Esophagus muscularis mucosa (tissue), 4 donors: ENCODE results near the gene GAS7. TPM values are rescaled to one million over a fixed set of nuclear protein-coding genes. Genes with fewer than 3 reads are reported as not detected.

Source experiments
- DNase-seq: peaks from one replicate; pipeline ENCODE4 v3.0.0-alpha.2; 2017; ENCODE audit errors: extremely low spot score
- H3K27ac ChIP-seq, 4 donors: fragments of 200-600 bp; sonication (generic); replicated peaks in 1 of 4; 1 replicate in 3 of 4; 2 replicates in 1 of 4; pipeline ENCODE4 v1.5.1; 2016 to 2019; ENCODE audit warnings: mild to moderate bottlenecking in 1 of 4
- H3K27me3 ChIP-seq, 4 donors: fragments of 200-600 bp; sonication (generic); one replicate each; pipeline versions ENCODE4 v1.5.1 to v1.6.0; 2016 to 2019
- H3K36me3 ChIP-seq, 4 donors: fragments of 200-600 bp; sonication (generic); one replicate each; pipeline ENCODE4 v1.5.1; 2016 to 2019
- H3K4me1 ChIP-seq, 4 donors: fragments of 200-600 bp; sonication (generic); one replicate each; pipeline ENCODE4 v1.5.1; 2016 to 2019
- H3K4me3 ChIP-seq, 4 donors: fragments of 200-600 bp; sonication (generic); 1 replicate in 2 of 4; 2 replicates in 2 of 4; pipeline ENCODE4 v1.5.1; 2016 to 2019; ENCODE audit warnings: mild to moderate bottlenecking in 4 of 4, moderate library complexity in 1 of 4
- H3K9me3 ChIP-seq, 4 donors: fragments of 200-600 bp; sonication (generic); 1 replicate in 3 of 4; 2 replicates in 1 of 4; pipeline ENCODE4 v1.5.1; 2016 to 2019
- EP300 ChIP-seq: sonication (generic); formaldehyde crosslinking; IDR thresholded peaks from one replicate; pipeline ENCODE4 v1.6.1; 2017; ENCODE audit warnings: antibody characterized with exemption
- POLR2A ChIP-seq: fragments of 450-650 bp; IDR thresholded peaks from one replicate; pipeline ENCODE4 v1.6.1; 2017; ENCODE audit warnings: antibody characterized with exemption, moderate library complexity, mild to moderate bottlenecking, low read depth
- POLR2AphosphoS5 ChIP-seq, 2 donors: sonication (generic); formaldehyde crosslinking; IDR thresholded peaks; one replicate each; pipeline ENCODE4 v1.6.1; 2017; ENCODE audit warnings: antibody characterized with exemption in 2 of 2
- WGBS: methylation state at CpG from one replicate; pipeline ENCODE4 v1.1.5; 2018; 5-methylcytosine and 5-hydroxymethylcytosine counted together
- intact Hi-C: fragments of 100-400 bp; cut with DNase I; formaldehyde crosslinking; loops from one replicate; pipeline ENCODE4 v1.15.1; 2023
- total RNA-seq, 4 donors: library from RNA; depleted of rRNA; stranded (reverse); fragments of >200 nt; gene quantifications; one replicate each; pipeline versions ENCODE4 v1.1.0 to v1.2.1, GENCODE V29; 2016
- TF ChIP-seq, protein P1 (sequence below), 3 experiments: fragments of 200-600 bp in 2 of 3; fragments of 450-650 bp in 1 of 3; sonication (generic) in 2 of 3; IDR thresholded peaks; one replicate each; pipeline ENCODE4 v1.5.1; 2017 to 2019; ENCODE audit warnings: antibody characterized with exemption in 3 of 3, mild to moderate bottlenecking in 2 of 3, moderate library complexity in 1 of 3

The GAS7 gene
- total RNA-seq, 4 donors from 2014 or later, result 77.3 to 124 (median 86.7) TPM

DNA sequence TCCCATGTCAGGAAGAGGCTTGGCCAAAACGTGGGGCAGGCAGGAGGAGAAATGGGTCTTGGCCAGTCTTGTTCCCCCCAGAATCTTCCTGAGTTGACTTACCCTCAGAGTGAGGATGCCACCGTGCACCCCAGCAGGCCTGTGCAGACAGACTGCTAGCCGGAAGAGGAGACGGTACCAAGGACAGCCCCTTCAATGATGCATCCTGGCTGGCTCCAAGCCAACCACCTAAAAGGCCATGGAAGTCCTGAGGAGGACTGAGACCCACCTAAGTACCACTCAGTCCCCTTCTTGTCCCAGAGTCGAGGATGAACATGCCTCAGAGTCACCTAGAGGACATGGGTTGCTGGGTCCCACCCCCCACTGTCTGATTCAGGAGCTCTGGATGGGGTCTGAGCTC is 246.6 kb downstream of the GAS7 start:
- Histone ChIP-seq H3K36me3 (peaks cover 0 to 3% (median 3%) of the 10 kb centered on the region in 4 donors), H3K9me3 (no peaks in the 10 kb centered on the region), H3K4me3 (no peak overlapping the region), H3K4me1 (peaks cover 0 to 17% (median 8%) of the 10 kb centered on the region in 4 donors), H3K27ac (no peak overlapping the region), H3K27me3 (peaks cover 0 to 5% (median 0%) of the 10 kb centered on the region in 4 donors)
- intact Hi-C loops, result no loop called here
- DNase-seq, result no peak
- whole genome bisulfite sequencing, result 82% methylated on average over 5 of the region's 5 CpGs
- no peak for TF ChIP-seq POLR2AphosphoS5 (IDR thresholded peaks at IDR 0.05)
- TF ChIP-seq EP300, result no peak
- TF ChIP-seq, protein P1, sequence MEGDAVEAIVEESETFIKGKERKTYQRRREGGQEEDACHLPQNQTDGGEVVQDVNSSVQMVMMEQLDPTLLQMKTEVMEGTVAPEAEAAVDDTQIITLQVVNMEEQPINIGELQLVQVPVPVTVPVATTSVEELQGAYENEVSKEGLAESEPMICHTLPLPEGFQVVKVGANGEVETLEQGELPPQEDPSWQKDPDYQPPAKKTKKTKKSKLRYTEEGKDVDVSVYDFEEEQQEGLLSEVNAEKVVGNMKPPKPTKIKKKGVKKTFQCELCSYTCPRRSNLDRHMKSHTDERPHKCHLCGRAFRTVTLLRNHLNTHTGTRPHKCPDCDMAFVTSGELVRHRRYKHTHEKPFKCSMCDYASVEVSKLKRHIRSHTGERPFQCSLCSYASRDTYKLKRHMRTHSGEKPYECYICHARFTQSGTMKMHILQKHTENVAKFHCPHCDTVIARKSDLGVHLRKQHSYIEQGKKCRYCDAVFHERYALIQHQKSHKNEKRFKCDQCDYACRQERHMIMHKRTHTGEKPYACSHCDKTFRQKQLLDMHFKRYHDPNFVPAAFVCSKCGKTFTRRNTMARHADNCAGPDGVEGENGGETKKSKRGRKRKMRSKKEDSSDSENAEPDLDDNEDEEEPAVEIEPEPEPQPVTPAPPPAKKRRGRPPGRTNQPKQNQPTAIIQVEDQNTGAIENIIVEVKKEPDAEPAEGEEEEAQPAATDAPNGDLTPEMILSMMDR (IDR thresholded peaks at IDR 0.05), result no peak
- no peak for TF ChIP-seq POLR2A

DNA sequence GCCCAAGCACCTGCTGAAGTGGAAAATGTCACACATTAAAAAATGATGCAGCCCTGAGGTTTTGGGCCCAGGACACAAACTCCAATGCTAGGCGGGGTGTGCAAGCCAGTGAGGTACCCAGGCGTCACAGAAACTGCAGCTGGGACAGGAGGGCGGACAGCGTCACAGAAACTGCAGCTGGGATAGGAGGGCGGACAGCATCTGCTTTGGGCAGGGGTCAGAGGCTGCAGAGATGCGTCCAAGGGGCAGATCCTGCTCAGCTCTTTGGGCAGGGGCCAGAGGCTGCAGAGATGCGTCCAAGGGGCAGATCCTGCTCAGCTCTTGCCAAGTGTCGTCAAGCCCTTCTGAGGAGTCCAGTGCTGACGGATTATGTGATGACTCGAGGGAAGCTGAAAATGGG is 249.5 kb downstream of the GAS7 start:
- Histone ChIP-seq H3K4me1 (peaks cover 0 to 17% (median 7%) of the 10 kb centered on the region in 4 donors), H3K4me3 (no peak overlapping the region), H3K27ac (peak overlapping the region in 1 of 4 donors; percentile 23), H3K9me3 (no peaks in the 10 kb centered on the region), H3K36me3 (peaks cover 0 to 28% (median 20%) of the 10 kb centered on the region in 4 donors), H3K27me3 (no peaks in the 10 kb centered on the region)
- WGBS, result 58% methylated on average over 8 of the region's 10 CpGs
- intact Hi-C loops, result no loop called here
- TF ChIP-seq, protein P1 (IDR thresholded peaks at IDR 0.05), result no peak
- TF ChIP-seq EP300 (no peak), POLR2AphosphoS5 (IDR thresholded peaks at IDR 0.05) (no peak)
- no peak for DNase-seq

DNA sequence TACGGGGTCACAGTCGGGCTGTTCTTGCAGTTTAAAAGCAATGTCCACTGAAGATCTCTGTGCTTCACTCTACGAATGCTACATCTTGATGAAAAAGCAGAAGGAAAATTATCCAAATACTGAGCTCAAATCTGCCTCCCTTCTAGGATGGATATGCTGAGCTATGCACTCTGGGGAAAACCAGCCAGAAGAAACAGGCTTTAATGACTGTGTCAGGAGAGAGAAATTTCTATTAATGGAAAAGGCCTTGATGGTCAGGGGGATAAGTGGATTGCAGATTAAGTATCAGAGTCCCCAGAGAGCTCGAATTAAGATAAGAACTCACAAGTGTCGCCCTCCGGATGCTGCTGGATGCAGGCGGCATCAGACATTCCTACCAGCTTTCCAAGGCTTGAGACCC is 253.7 kb downstream of the GAS7 start:
- 86% methylated on average over 7 of the region's 7 CpGs for WGBS
- no peak overlapping the region for H3K4me3 ChIP-seq
- peaks cover 5 to 66% (median 45%) of the 10 kb centered on the region in 4 donors for H3K36me3 ChIP-seq
- H3K27me3 ChIP-seq, result no peaks in the 10 kb centered on the region
- H3K27ac ChIP-seq, result no peak overlapping the region
- intact Hi-C loops, result no loop called here
- H3K4me1 ChIP-seq, result peaks cover 0 to 10% (median 5%) of the 10 kb centered on the region in 4 donors
- TF ChIP-seq POLR2A (no peak), POLR2AphosphoS5 (IDR thresholded peaks at IDR 0.05) (no peak), EP300 (no peak)
- TF ChIP-seq, protein P1 (IDR thresholded peaks at IDR 0.05), result no peak
- DNase-seq, result no peak
- no peaks in the 10 kb centered on the region for H3K9me3 ChIP-seq

DNA sequence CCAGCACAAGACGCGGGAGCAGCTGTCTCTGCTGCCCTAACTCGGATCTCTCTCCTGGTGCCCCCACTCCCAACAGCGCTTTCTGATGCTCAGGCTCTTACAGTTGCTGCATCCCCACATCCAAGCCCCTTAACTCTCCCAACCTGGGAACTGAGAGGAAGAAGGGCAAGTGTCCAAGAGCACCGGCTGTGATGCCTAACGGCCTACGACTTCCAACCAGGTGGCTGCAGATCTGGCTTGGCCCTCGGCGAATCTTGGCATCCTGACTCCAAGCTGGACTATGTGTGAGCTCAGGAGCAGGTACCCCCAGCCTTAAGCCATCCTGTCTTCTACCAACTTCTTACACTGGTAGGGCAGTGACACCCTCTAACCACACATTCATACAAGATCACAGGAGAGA is 255.1 kb downstream of the GAS7 start:
- 94% methylated on average over 3 of the region's 9 CpGs for WGBS
- no peak for DNase-seq
- peaks cover 5 to 79% (median 54%) of the 10 kb centered on the region in 4 donors for H3K36me3 ChIP-seq
- no peak overlapping the region for H3K27ac ChIP-seq
- H3K27me3 ChIP-seq, result no peaks in the 10 kb centered on the region
- H3K4me3 ChIP-seq, result no peak overlapping the region
- H3K4me1 ChIP-seq, result no peaks in the 10 kb centered on the region
- TF ChIP-seq, protein P1 (IDR thresholded peaks at IDR 0.05), result no peak
- no peak for TF ChIP-seq EP300
- TF ChIP-seq POLR2A, result no peak
- no peak for TF ChIP-seq POLR2AphosphoS5 (IDR thresholded peaks at IDR 0.05)
- intact Hi-C loops, result no loop called here
- peaks cover 0 to 5% (median 0%) of the 10 kb centered on the region in 4 donors for H3K9me3 ChIP-seq

DNA sequence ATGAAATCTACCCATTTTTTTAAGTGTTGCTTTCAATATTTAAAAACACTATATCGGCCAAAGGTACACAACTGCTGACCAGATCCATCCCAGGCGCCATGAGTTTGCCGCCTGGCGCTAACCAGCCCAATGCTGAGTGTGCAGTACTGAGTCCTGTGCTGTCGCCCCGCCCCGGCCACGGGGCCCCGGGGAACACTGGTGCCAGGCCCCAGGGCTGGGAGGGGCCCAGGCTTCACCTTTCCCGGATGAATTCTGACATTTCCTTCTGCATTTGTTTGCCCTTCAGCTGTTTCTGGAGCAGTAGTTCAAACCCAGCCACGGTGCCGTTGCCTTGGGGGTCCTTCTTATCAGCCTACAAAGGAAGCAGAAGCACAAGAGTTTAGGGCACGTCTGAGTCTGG is 255.5 kb downstream of the GAS7 start:
- WGBS, result 81% methylated on average over 13 of the region's 13 CpGs
- no peak overlapping the region for H3K27ac ChIP-seq

More for the DNA sequence above, 255.5 kb downstream of the GAS7 start:
- DNase-seq, result no peak
- Histone ChIP-seq H3K4me1 (no peaks in the 10 kb centered on the region), H3K27me3 (no peaks in the 10 kb centered on the region), H3K9me3 (peaks cover 0 to 9% (median 0%) of the 10 kb centered on the region in 4 donors), H3K4me3 (no peak overlapping the region), H3K36me3 (peaks cover 5 to 79% (median 54%) of the 10 kb centered on the region in 4 donors)
- no peak for TF ChIP-seq POLR2AphosphoS5 (IDR thresholded peaks at IDR 0.05)
- TF ChIP-seq POLR2A, result no peak
- no peak for TF ChIP-seq EP300
- TF ChIP-seq, protein P1 (IDR thresholded peaks at IDR 0.05), result no peak
- intact Hi-C loops, result no loop called here
